GM12878 (cell line): ENCODE data around the gene SEL1L. TPM values are rescaled to one million over a fixed set of nuclear protein-coding genes. Genes with fewer than 3 reads are reported as not detected.

ENCODE experiments used
- ATAC-seq: fragments of 200-7000 bp; cut with Tn5 transposase; 3 replicates; pipeline ENCODE4 v1.9.1; 2020; ENCODE audit warnings: mild to moderate bottlenecking, moderate library complexity
- BruUV-seq: library from RNA; stranded (reverse); fragments of 400-500 nt; replicated peaks from 2 replicates; lab custom pipeline; 2021; lab: Mats Ljungman, UMichigan
- CTCF ChIA-PET: fragments of 300-600 bp; sonication (Branson Sonifier 250); formaldehyde crosslinking; extraction: SDS; loops from one replicate; lab custom pipeline; 2021; ENCODE audit warnings: inconsistent platforms; lab: Yijun Ruan, JAX
- POLR2A ChIA-PET: fragments of 350-600 bp; formaldehyde crosslinking; extraction: SDS; loops from one replicate; lab custom pipeline; 2021; ENCODE audit warnings: inconsistent platforms; lab: Charles Lee
- RAD21 ChIA-PET: fragments of 300-600 bp; sonication (Branson Sonifier 250); formaldehyde crosslinking; loops from one replicate; lab custom pipeline; 2023; ENCODE audit warnings: antibody characterized with exemption; ENCODE audit not compliant: unreplicated experiment; lab: Charles Lee
- SMC1A ChIA-PET: fragments of 300-600 bp; sonication (Branson Sonifier 250); formaldehyde crosslinking; loops from one replicate; lab custom pipeline; 2023; ENCODE audit not compliant: unreplicated experiment, uncharacterized antibody; lab: Charles Lee
- DNase-seq: peaks from one replicate; pipeline ENCODE4 v3.0.0-alpha.2; 2011; ENCODE audit warnings: low read depth, low spot score
- FAIRE-seq: peaks from 3 replicates; lab custom pipeline; 2011; peaks lifted over from hg19 to GRCh38; lab: Jason Lieb, UNC
- H2AFZ ChIP-seq: 2 replicates; pipeline ENCODE4 v1.6.0; 2011; ENCODE audit warnings: low read depth, low read length, control low read depth; ENCODE audit not compliant: control insufficient read depth
- H3K27ac ChIP-seq: 2 replicates; pipeline ENCODE4 v1.5.1; 2011; ENCODE audit warnings: control low read depth; ENCODE audit not compliant: control insufficient read depth, insufficient read depth
- H3K27me3 ChIP-seq, 2 experiments: replicated peaks in 1 of 2; 2 replicates each; pipeline versions ENCODE4 v1.6.0 to v1.6.1; 2011; ENCODE audit warnings: low read length in 1 of 2; ENCODE audit not compliant: control insufficient read depth in 2 of 2, insufficient read depth in 2 of 2
- H3K36me3 ChIP-seq, 2 experiments: 2 replicates each; pipeline ENCODE4 v1.5.1; 2011; ENCODE audit warnings: low read length in 1 of 2; ENCODE audit not compliant: control insufficient read depth in 2 of 2, insufficient read depth in 2 of 2
- H3K4me1 ChIP-seq: 2 replicates; pipeline ENCODE4 v1.6.1; 2011; ENCODE audit warnings: mild to moderate bottlenecking, low read length, moderate library complexity, mixed read lengths; ENCODE audit not compliant: control insufficient read depth, insufficient read depth
- H3K4me2 ChIP-seq: 2 replicates; pipeline ENCODE4 v1.6.0; 2011; ENCODE audit warnings: control low read depth; ENCODE audit not compliant: control insufficient read depth, insufficient read depth
- H3K4me3 ChIP-seq: fragments of 200-600 bp; sonication (generic); 2 replicates; pipeline ENCODE4 v1.5.1; 2016
- H3K79me2 ChIP-seq: 2 replicates; pipeline ENCODE4 v1.6.0; 2011; ENCODE audit warnings: low read length; ENCODE audit not compliant: control insufficient read depth, insufficient read depth
- H3K9ac ChIP-seq: 2 replicates; pipeline ENCODE4 v1.8.0; 2011; ENCODE audit warnings: low read length, control low read depth, mixed read lengths; ENCODE audit not compliant: control insufficient read depth, insufficient read depth
- H3K9me3 ChIP-seq: replicated peaks from 3 replicates; pipeline ENCODE4 v1.5.1; 2011; ENCODE audit warnings: mild to moderate bottlenecking, low read length; ENCODE audit not compliant: control insufficient read depth, insufficient read depth
- H4K20me1 ChIP-seq: 2 replicates; pipeline ENCODE4 v1.6.0; 2011; ENCODE audit not compliant: control insufficient read depth, insufficient read depth
- ASH2L ChIP-seq: fragments of 300-600, 200-600 bp; sonication (generic); IDR thresholded peaks from 2 replicates; pipeline ENCODE4 v1.6.1; 2017; ENCODE audit warnings: low read depth, mild to moderate bottlenecking, borderline replicate concordance
- CBFB ChIP-seq: IDR thresholded peaks from 2 replicates; pipeline ENCODE4 v1.6.1; 2016; ENCODE audit warnings: antibody characterized with exemption, low read depth
- FOXM1 ChIP-seq: IDR thresholded peaks from 2 replicates; pipeline ENCODE4 v1.6.1; 2012; ENCODE audit warnings: low read depth, mild to moderate bottlenecking, inconsistent platforms, low read length, moderate library complexity
- HCFC1 ChIP-seq: fragments of 150-350 bp; IDR thresholded peaks from 2 replicates; pipeline ENCODE4 v1.6.1; 2014; ENCODE audit warnings: low read length
- POLR2AphosphoS5 ChIP-seq: IDR thresholded peaks from 2 replicates; pipeline ENCODE4 v1.6.1; 2011; ENCODE audit warnings: mild to moderate bottlenecking, low read length, inconsistent platforms
- RAD21 ChIP-seq: IDR thresholded peaks from 2 replicates; pipeline ENCODE4 v1.6.1; 2011; ENCODE audit warnings: mild to moderate bottlenecking, low read depth, low read length, moderate library complexity; ENCODE audit not compliant: insufficient read depth
- RUNX3 ChIP-seq: IDR thresholded peaks from 2 replicates; pipeline ENCODE4 v1.6.1; 2012; ENCODE audit warnings: low read length, inconsistent platforms
- SIN3A ChIP-seq: IDR thresholded peaks from 2 replicates; pipeline ENCODE4 v1.6.1; 2012; ENCODE audit warnings: low read depth, low read length, improper control_type of control experiment
- SMC3 ChIP-seq: IDR thresholded peaks from 2 replicates; pipeline ENCODE4 v1.6.1; 2011; ENCODE audit warnings: low read length, improper control_type of control experiment, borderline replicate concordance
- SRF ChIP-seq, 2 experiments: IDR thresholded peaks; 2 replicates each; pipeline ENCODE4 v1.6.1; 2011; ENCODE audit warnings: low read depth in 2 of 2, low read length in 2 of 2, mild to moderate bottlenecking in 1 of 2, moderate library complexity in 1 of 2
- YY1 ChIP-seq: IDR thresholded peaks from 2 replicates; pipeline ENCODE4 v1.6.1; 2011; ENCODE audit warnings: low read depth, mild to moderate bottlenecking, low read length
- ZBED1 ChIP-seq: IDR thresholded peaks from 2 replicates; pipeline ENCODE4 v1.6.1; 2016; ENCODE audit warnings: borderline replicate concordance
- WGBS: methylation state at CpG from one replicate; pipeline ENCODE4 v1.1.6; 2016; ENCODE audit warnings: low lambda C conversion rate; ENCODE audit not compliant: insufficient replicate concordance, insufficient coverage; ENCODE audit errors: missing lambda C conversion rate; 5-methylcytosine and 5-hydroxymethylcytosine counted together
- in situ Hi-C: fragments of 300-500 bp; cut with MboI; formaldehyde crosslinking; loops from 9 replicates; pipeline ENCODE4 v1.14.3; 2018; ENCODE audit warnings: mixed read lengths
- intact Hi-C: fragments of 100-400 bp; cut with micrococcal nuclease; formaldehyde crosslinking; loops from one replicate; pipeline ENCODE4 v1.14.2; 2022; ENCODE audit not compliant: unreplicated experiment
- polyA plus RNA-seq, 11 experiments: library from polyadenylated mRNA; depleted of rRNA in 4 of 11; unstranded in 6 of 11; stranded (reverse) in 5 of 11; fragments of >200 nt; fragmentation: Nextera tagmentation in 4 of 11; fragmentation: Illumina TruSeq in 1 of 11; extraction: Ambion mirVana in 4 of 11; extraction: Trizol in 1 of 11; gene quantifications; 1 replicate in 1 of 11; 2 replicates in 10 of 11; pipeline versions ENCODE4 v1.2.1 to v1.2.3, GENCODE V29; 2011 to 2016; ENCODE audit warnings: inconsistent platforms in 2 of 11, missing spikeins in 2 of 11, low read depth in 1 of 11
- total RNA-seq, 4 experiments: library from RNA; depleted of rRNA in 3 of 4; stranded (reverse); fragments of >200 nt in 3 of 4; fragmentation: Illumina TruSeq in 1 of 4; extraction: Trizol in 1 of 4; gene quantifications; 2 replicates each; pipeline versions ENCODE4 v1.2.1 to v1.2.3, GENCODE V29; 2013 to 2021
- TF ChIP-seq, protein P1 (sequence below): IDR thresholded peaks from 2 replicates; pipeline ENCODE4 v1.6.1; 2012; ENCODE audit warnings: low read length, inconsistent platforms
- TF ChIP-seq, protein P2 (sequence below): fragments of 450-650 bp; IDR thresholded peaks from 2 replicates; pipeline ENCODE4 v1.6.1; 2016; ENCODE audit warnings: mild to moderate bottlenecking
- TF ChIP-seq, protein P3 (sequence below), 3 experiments: IDR thresholded peaks in 2 of 3; conservative IDR thresholded peaks in 1 of 3; 2 replicates each; pipeline ENCODE4 v1.5.1; 2011; ENCODE audit warnings: low read depth in 3 of 3, low read length in 3 of 3, mild to moderate bottlenecking in 3 of 3, control low read depth in 2 of 3, moderate library complexity in 2 of 3, inconsistent platforms in 1 of 3, mixed read lengths in 1 of 3; ENCODE audit not compliant: control insufficient read depth in 2 of 3, insufficient read depth in 1 of 3; ENCODE audit errors: extremely low read depth in 1 of 3

SEL1L gene
- total and polyA plus RNA-seq, 10 of the 15 experiments (the other 5 are each of a cell fraction or from before 2014, with no cell fraction given) = 13.4 to 57.2 (median 31.7) TPM

DNA sequence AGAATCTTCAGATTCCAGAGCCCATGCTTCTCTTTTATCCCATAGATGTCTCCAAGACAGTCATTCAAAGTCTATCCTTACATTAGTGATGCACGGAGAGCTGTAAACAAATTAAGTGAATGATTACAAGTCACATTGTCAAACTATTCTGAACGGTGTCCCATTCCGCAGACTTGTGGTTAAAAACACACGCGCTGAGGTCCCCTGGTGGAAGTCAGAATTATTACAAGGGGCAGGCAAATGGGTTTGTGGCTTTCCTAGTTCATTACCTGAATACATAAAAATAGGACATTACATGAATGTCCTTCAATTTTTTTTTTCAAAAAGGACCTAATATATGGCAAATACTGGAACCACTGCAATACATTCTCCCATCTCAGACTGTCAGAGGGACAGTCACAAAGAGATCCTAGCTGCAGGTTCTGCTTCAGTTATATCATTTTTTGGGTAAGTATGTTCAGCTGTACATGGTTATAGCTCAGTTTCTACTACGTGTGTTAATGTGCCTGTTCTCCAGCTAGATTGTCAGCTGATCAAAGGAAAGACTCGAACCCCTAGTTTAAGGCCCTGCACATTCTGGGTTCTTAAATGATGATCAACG lies 80.4 kb downstream of the SEL1L start:
- no peaks in the 10 kb centered on the region for H4K20me1 ChIP-seq
- no peak overlapping the region for H3K27ac ChIP-seq
- CTCF ChIA-PET = interaction anchor here (0.6 to 10.2 kb wide), 18 partner anchors 9 to 1377 kb away, joined by 3 to 195 read pairs (median 4); no protein-coding TSS in a partner anchor
- in situ Hi-C loops (loop anchor here (5.0 kb wide), 1 partner anchor 181 kb away; no protein-coding TSS in a partner anchor), intact Hi-C loops (loop anchor here (1.0 kb wide), 1 partner anchor 184 kb away; no protein-coding TSS in a partner anchor)
- POLR2A ChIA-PET = interaction anchor here (0.6 kb wide), 1 partner anchor 183 kb away, joined by 3 read pairs; no protein-coding TSS in a partner anchor
- H3K79me2 ChIP-seq = no peaks in the 10 kb centered on the region
- no peak for TF ChIP-seq FOXM1
- TF ChIP-seq YY1 = peak; percentile 59; the same call in 1 of the 2 replicates
- TF ChIP-seq ZBED1 = no peak
- TF ChIP-seq, protein P1, sequence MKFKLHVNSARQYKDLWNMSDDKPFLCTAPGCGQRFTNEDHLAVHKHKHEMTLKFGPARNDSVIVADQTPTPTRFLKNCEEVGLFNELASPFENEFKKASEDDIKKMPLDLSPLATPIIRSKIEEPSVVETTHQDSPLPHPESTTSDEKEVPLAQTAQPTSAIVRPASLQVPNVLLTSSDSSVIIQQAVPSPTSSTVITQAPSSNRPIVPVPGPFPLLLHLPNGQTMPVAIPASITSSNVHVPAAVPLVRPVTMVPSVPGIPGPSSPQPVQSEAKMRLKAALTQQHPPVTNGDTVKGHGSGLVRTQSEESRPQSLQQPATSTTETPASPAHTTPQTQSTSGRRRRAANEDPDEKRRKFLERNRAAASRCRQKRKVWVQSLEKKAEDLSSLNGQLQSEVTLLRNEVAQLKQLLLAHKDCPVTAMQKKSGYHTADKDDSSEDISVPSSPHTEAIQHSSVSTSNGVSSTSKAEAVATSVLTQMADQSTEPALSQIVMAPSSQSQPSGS = no peak
- no peak for TF ChIP-seq SIN3A
- TF ChIP-seq CBFB = peak; percentile 67; the same call in 1 of the 2 replicates
- TF ChIP-seq RUNX3 = peak; percentile 94
- TF ChIP-seq SRF (IDR thresholded peaks at IDR 0.05; ENCODE audit: low read depth in 2 of 2, low read length in 2 of 2) = no peak
- TF ChIP-seq, protein P2, sequence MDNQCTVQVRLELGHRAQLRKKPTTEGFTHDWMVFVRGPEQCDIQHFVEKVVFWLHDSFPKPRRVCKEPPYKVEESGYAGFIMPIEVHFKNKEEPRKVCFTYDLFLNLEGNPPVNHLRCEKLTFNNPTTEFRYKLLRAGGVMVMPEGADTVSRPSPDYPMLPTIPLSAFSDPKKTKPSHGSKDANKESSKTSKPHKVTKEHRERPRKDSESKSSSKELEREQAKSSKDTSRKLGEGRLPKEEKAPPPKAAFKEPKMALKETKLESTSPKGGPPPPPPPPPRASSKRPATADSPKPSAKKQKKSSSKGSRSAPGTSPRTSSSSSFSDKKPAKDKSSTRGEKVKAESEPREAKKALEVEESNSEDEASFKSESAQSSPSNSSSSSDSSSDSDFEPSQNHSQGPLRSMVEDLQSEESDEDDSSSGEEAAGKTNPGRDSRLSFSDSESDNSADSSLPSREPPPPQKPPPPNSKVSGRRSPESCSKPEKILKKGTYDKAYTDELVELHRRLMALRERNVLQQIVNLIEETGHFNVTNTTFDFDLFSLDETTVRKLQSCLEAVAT = no peak
- TF ChIP-seq SMC3 = peak; percentile 80; the same call in 1 of the 2 replicates
- peak; percentile 84 for TF ChIP-seq RAD21
- no peak for TF ChIP-seq POLR2AphosphoS5
- no peak for TF ChIP-seq ASH2L
- no peak for TF ChIP-seq HCFC1
- TF ChIP-seq, protein P3, sequence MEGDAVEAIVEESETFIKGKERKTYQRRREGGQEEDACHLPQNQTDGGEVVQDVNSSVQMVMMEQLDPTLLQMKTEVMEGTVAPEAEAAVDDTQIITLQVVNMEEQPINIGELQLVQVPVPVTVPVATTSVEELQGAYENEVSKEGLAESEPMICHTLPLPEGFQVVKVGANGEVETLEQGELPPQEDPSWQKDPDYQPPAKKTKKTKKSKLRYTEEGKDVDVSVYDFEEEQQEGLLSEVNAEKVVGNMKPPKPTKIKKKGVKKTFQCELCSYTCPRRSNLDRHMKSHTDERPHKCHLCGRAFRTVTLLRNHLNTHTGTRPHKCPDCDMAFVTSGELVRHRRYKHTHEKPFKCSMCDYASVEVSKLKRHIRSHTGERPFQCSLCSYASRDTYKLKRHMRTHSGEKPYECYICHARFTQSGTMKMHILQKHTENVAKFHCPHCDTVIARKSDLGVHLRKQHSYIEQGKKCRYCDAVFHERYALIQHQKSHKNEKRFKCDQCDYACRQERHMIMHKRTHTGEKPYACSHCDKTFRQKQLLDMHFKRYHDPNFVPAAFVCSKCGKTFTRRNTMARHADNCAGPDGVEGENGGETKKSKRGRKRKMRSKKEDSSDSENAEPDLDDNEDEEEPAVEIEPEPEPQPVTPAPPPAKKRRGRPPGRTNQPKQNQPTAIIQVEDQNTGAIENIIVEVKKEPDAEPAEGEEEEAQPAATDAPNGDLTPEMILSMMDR (IDR thresholded peaks at IDR 0.05 in 2 of 3, conservative IDR thresholded peaks at IDR 0.05 in 1 of 3; ENCODE audit: control insufficient read depth in 2 of 3, extremely low read depth in 1 of 3, insufficient read depth in 1 of 3, low read depth in 3 of 3, low read length in 3 of 3) = peak; percentile 75 to 85 (median 84)
- no peak overlapping the region for H3K4me2 ChIP-seq
- BruUV-seq = no TSS peak
- WGBS = 20% methylated on average over 8 of the region's 8 CpGs
- FAIRE-seq (peak; percentile 92), ATAC-seq (peak; percentile 80), DNase-seq (no peak)
- SMC1A ChIA-PET = interaction anchor here (0.6 to 9.4 kb wide), 10 partner anchors 10 to 283 kb away, joined by 3 to 110 read pairs (median 4); partner anchors contain the start of gene GTF2A1
- no peak overlapping the region for H2AFZ ChIP-seq
- no peaks in the 10 kb centered on the region for H3K36me3 ChIP-seq
- peaks cover 3% of the 10 kb centered on the region; the same call in 1 of the 2 replicates for H3K4me1 ChIP-seq
- no peak overlapping the region for H3K9ac ChIP-seq
- no peaks in the 10 kb centered on the region; a peak in 3 of 4 replicates for H3K27me3 ChIP-seq
- H3K4me3 ChIP-seq = no peak overlapping the region
- no peaks in the 10 kb centered on the region for H3K9me3 ChIP-seq
- RAD21 ChIA-PET = interaction anchor here (0.7 to 8.5 kb wide), 5 partner anchors 11 to 274 kb away, joined by 3 to 79 read pairs (median 3); no protein-coding TSS in a partner anchor
